H1 (cell line): ENCODE measurements around the gene VPS52. TPM values are rescaled to one million over a fixed set of nuclear protein-coding genes. Genes with fewer than 3 reads are reported as not detected.
A peak's percentile ranks its signal among the peaks of the same experiment; 100 is the strongest.

Experiments used
- JUND ChIP-seq: IDR thresholded peaks from 2 replicates; pipeline ENCODE4 v1.6.1; 2011; ENCODE audit warnings: mild to moderate bottlenecking, improper control_type of control experiment, low read length
- polyA plus RNA-seq, 7 experiments: library from polyadenylated mRNA; depleted of rRNA in 3 of 7; stranded (reverse) in 5 of 7; unstranded in 2 of 7; fragments of >200 nt in 5 of 7; fragments of 200-250 nt in 2 of 7; gene quantifications; 1 replicate in 5 of 7; 2 replicates in 1 of 7; 4 replicates in 1 of 7; pipeline versions ENCODE4 v1.2.1 to v1.2.3, GENCODE V29; 2011 to 2013; ENCODE audit warnings: missing spikeins in 2 of 7, mixed read lengths in 2 of 7
- total RNA-seq: library from RNA; stranded (reverse); fragmentation: NEBNext Ultra II Directional; extraction: Animal tissue kit (Norgen Biotek cat#: 25700); gene quantifications from 2 replicates; pipeline ENCODE4 v1.2.1, GENCODE V29; 2021
- TF ChIP-seq, protein P1 (sequence below): fragments of 300-600 bp; sonication (generic); IDR thresholded peaks from 2 replicates; pipeline ENCODE4 v1.7.1; 2012; ENCODE audit warnings: low read length, moderate library complexity, mild to moderate bottlenecking, inconsistent platforms; ENCODE audit not compliant: insufficient replicate concordance

The VPS52 gene
- total and polyA plus RNA-seq, 2 of the 8 experiments (the other 6 are each of a cell fraction or from before 2014, with no cell fraction given) = 36.5 to 86.3 TPM

DNA sequence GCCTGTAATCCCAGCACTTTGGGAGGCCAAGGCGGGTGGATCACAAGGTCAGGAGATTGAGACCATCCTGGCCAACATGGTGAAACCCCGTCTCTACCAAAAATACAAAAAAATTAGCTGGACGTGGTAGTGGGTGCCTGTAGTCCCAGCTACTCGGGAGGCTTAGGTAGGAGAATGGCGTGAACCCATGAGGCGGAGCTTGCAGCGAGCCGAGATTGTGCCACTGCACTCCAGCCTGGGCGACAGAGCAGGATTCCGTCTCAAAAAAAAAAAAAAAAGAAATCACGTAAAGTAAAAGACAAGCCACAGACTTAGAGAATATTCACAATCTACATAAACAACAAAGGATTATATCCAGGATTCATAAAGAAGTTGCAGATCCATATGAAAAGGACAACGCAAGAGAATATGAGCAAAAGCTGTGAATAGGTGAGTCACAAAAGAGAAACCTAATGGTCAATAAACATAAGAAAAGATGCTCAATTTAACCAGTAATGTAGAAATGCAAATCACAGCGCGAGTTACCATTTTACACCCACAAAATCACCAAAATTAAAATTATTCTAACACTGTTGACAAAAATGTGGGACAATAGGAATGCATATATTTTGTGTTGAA is 45.1 kb downstream of the VPS52 start (continued):
- TF ChIP-seq, protein P1, sequence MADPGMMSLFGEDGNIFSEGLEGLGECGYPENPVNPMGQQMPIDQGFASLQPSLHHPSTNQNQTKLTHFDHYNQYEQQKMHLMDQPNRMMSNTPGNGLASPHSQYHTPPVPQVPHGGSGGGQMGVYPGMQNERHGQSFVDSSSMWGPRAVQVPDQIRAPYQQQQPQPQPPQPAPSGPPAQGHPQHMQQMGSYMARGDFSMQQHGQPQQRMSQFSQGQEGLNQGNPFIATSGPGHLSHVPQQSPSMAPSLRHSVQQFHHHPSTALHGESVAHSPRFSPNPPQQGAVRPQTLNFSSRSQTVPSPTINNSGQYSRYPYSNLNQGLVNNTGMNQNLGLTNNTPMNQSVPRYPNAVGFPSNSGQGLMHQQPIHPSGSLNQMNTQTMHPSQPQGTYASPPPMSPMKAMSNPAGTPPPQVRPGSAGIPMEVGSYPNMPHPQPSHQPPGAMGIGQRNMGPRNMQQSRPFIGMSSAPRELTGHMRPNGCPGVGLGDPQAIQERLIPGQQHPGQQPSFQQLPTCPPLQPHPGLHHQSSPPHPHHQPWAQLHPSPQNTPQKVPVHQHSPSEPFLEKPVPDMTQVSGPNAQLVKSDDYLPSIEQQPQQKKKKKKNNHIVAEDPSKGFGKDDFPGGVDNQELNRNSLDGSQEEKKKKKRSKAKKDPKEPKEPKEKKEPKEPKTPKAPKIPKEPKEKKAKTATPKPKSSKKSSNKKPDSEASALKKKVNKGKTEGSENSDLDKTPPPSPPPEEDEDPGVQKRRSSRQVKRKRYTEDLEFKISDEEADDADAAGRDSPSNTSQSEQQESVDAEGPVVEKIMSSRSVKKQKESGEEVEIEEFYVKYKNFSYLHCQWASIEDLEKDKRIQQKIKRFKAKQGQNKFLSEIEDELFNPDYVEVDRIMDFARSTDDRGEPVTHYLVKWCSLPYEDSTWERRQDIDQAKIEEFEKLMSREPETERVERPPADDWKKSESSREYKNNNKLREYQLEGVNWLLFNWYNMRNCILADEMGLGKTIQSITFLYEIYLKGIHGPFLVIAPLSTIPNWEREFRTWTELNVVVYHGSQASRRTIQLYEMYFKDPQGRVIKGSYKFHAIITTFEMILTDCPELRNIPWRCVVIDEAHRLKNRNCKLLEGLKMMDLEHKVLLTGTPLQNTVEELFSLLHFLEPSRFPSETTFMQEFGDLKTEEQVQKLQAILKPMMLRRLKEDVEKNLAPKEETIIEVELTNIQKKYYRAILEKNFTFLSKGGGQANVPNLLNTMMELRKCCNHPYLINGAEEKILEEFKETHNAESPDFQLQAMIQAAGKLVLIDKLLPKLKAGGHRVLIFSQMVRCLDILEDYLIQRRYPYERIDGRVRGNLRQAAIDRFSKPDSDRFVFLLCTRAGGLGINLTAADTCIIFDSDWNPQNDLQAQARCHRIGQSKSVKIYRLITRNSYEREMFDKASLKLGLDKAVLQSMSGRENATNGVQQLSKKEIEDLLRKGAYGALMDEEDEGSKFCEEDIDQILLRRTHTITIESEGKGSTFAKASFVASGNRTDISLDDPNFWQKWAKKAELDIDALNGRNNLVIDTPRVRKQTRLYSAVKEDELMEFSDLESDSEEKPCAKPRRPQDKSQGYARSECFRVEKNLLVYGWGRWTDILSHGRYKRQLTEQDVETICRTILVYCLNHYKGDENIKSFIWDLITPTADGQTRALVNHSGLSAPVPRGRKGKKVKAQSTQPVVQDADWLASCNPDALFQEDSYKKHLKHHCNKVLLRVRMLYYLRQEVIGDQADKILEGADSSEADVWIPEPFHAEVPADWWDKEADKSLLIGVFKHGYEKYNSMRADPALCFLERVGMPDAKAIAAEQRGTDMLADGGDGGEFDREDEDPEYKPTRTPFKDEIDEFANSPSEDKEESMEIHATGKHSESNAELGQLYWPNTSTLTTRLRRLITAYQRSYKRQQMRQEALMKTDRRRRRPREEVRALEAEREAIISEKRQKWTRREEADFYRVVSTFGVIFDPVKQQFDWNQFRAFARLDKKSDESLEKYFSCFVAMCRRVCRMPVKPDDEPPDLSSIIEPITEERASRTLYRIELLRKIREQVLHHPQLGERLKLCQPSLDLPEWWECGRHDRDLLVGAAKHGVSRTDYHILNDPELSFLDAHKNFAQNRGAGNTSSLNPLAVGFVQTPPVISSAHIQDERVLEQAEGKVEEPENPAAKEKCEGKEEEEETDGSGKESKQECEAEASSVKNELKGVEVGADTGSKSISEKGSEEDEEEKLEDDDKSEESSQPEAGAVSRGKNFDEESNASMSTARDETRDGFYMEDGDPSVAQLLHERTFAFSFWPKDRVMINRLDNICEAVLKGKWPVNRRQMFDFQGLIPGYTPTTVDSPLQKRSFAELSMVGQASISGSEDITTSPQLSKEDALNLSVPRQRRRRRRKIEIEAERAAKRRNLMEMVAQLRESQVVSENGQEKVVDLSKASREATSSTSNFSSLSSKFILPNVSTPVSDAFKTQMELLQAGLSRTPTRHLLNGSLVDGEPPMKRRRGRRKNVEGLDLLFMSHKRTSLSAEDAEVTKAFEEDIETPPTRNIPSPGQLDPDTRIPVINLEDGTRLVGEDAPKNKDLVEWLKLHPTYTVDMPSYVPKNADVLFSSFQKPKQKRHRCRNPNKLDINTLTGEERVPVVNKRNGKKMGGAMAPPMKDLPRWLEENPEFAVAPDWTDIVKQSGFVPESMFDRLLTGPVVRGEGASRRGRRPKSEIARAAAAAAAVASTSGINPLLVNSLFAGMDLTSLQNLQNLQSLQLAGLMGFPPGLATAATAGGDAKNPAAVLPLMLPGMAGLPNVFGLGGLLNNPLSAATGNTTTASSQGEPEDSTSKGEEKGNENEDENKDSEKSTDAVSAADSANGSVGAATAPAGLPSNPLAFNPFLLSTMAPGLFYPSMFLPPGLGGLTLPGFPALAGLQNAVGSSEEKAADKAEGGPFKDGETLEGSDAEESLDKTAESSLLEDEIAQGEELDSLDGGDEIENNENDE = peak; percentile 17
- TF ChIP-seq JUND = peak; percentile 42; the same call in 1 of the 2 replicates
